ENCODE results near the gene LINC00305. TPM values are rescaled to one million over a fixed set of nuclear protein-coding genes. Genes with fewer than 3 reads are reported as not detected.
A peak's percentile ranks its signal among the peaks of the same experiment; 100 is the strongest.

The LINC00305 gene
- total RNA-seq, 1 experiment from 2014 or later, result 5.1 TPM

- Histone ChIP-seq H4K20me1 (ENCODE audit: insufficient read depth, low read depth, low read length) (no peaks in the 10 kb centered on the region), H3K4me3 (ENCODE audit: low read length) (no peak overlapping the region), H3K79me2 (ENCODE audit: low read length) (no peaks in the 10 kb centered on the region), H3K4me1 (ENCODE audit: low read length) (peaks cover 10% of the 10 kb centered on the region), H3K27me3 (ENCODE audit: low read length) (no peaks in the 10 kb centered on the region), H3K4me2 (ENCODE audit: low read depth, low read length, poor library complexity, severe bottlenecking) (no peak overlapping the region), H3K9me3 (ENCODE audit: low read length) (no peaks in the 10 kb centered on the region), H3K27ac (ENCODE audit: low read length) (no peak overlapping the region), H3K9ac (ENCODE audit: low read length) (no peak overlapping the region), H3K36me3 (ENCODE audit: insufficient read depth, low read length) (no peaks in the 10 kb centered on the region), H2AFZ (ENCODE audit: low read length) (no peak overlapping the region), H3K9me2 (replicated peaks; ENCODE audit: insufficient read depth, low read length) (no peaks in the 10 kb centered on the region)
- no peak for DNase-seq
These were observed 36.9 kb downstream of the LINC00305 start for GRCh38 chr18:64111950-64112349.

GRCh38 chr18:64110692-64111480, 38.0 kb downstream of the LINC00305 start:
- no peak overlapping the region for H3K4me2 ChIP-seq (ENCODE audit: low read depth, low read length, poor library complexity, severe bottlenecking)
- H3K36me3 ChIP-seq (ENCODE audit: insufficient read depth, low read length), result no peaks in the 10 kb centered on the region
- H3K9me3 ChIP-seq (ENCODE audit: low read length), result no peaks in the 10 kb centered on the region
- no peaks in the 10 kb centered on the region for H3K9me2 ChIP-seq (replicated peaks; ENCODE audit: insufficient read depth, low read length)
- no peak overlapping the region for H3K27ac ChIP-seq (ENCODE audit: low read length)
- H4K20me1 ChIP-seq (ENCODE audit: insufficient read depth, low read depth, low read length), result no peaks in the 10 kb centered on the region
- H3K9ac ChIP-seq (ENCODE audit: low read length), result no peak overlapping the region
- peaks cover 7% of the 10 kb centered on the region for H3K4me1 ChIP-seq (ENCODE audit: low read length)
- DNase-seq, result no peak
- 0 out of 2 replicates have a peak overlapping the region, but pooled peaks have one; percentile 8 for H2AFZ ChIP-seq (ENCODE audit: low read length)
- H3K27me3 ChIP-seq (ENCODE audit: low read length), result no peaks in the 10 kb centered on the region
- no peaks in the 10 kb centered on the region for H3K79me2 ChIP-seq (ENCODE audit: low read length)
- no peak overlapping the region for H3K4me3 ChIP-seq (ENCODE audit: low read length)

- no peaks in the 10 kb centered on the region for H3K27me3 ChIP-seq (ENCODE audit: low read length)
- no peak overlapping the region for H3K4me3 ChIP-seq (ENCODE audit: low read length)
- no peak for DNase-seq
- H3K4me2 ChIP-seq (ENCODE audit: low read depth, low read length, poor library complexity, severe bottlenecking), result no peak overlapping the region
- no peaks in the 10 kb centered on the region for H3K9me2 ChIP-seq (replicated peaks; ENCODE audit: insufficient read depth, low read length)
- no peak overlapping the region for H2AFZ ChIP-seq (ENCODE audit: low read length)
- H3K4me1 ChIP-seq (ENCODE audit: low read length), result peaks cover 35% of the 10 kb centered on the region
- H3K9me3 ChIP-seq (ENCODE audit: low read length), result no peaks in the 10 kb centered on the region
- H3K27ac ChIP-seq (ENCODE audit: low read length), result no peak overlapping the region
- no peaks in the 10 kb centered on the region for H4K20me1 ChIP-seq (ENCODE audit: insufficient read depth, low read depth, low read length)
- H3K79me2 ChIP-seq (ENCODE audit: low read length), result no peaks in the 10 kb centered on the region
- no peaks in the 10 kb centered on the region for H3K36me3 ChIP-seq (ENCODE audit: insufficient read depth, low read length)
- no peak overlapping the region for H3K9ac ChIP-seq (ENCODE audit: low read length)
These were observed 44.9 kb downstream of the LINC00305 start for GRCh38 chr18:64103986-64104385.

GRCh38 chr18:64100116-64100922, 48.6 kb downstream of the LINC00305 start:
- no peaks in the 10 kb centered on the region for H3K27me3 ChIP-seq (ENCODE audit: low read length)
- H3K27ac ChIP-seq (ENCODE audit: low read length), result peak overlapping the region; percentile 93
- H3K4me3 ChIP-seq (ENCODE audit: low read length), result peak overlapping the region; percentile 58
- peak overlapping the region; percentile 43 for H3K9ac ChIP-seq (ENCODE audit: low read length)
- H3K4me1 ChIP-seq (ENCODE audit: low read length), result peaks cover 45% of the 10 kb centered on the region
- no peaks in the 10 kb centered on the region for H3K9me2 ChIP-seq (replicated peaks; ENCODE audit: insufficient read depth, low read length)
- H3K4me2 ChIP-seq (ENCODE audit: low read depth, low read length, poor library complexity, severe bottlenecking), result peak overlapping the region; percentile 78
- peak; percentile 94 for DNase-seq
- no peaks in the 10 kb centered on the region for H3K9me3 ChIP-seq (ENCODE audit: low read length)
- H4K20me1 ChIP-seq (ENCODE audit: insufficient read depth, low read depth, low read length), result no peaks in the 10 kb centered on the region
- peak overlapping the region; percentile 22; the same call in 1 of the 2 replicates for H2AFZ ChIP-seq (ENCODE audit: low read length)
- no peaks in the 10 kb centered on the region for H3K36me3 ChIP-seq (ENCODE audit: insufficient read depth, low read length)
- H3K79me2 ChIP-seq (ENCODE audit: low read length), result no peaks in the 10 kb centered on the region

GRCh38 chr18:64099244-64099643, 49.6 kb downstream of the LINC00305 start:
- peak overlapping the region; percentile 46 for H2AFZ ChIP-seq (ENCODE audit: low read length)
- H3K9me2 ChIP-seq (replicated peaks; ENCODE audit: insufficient read depth, low read length), result no peaks in the 10 kb centered on the region
- H3K79me2 ChIP-seq (ENCODE audit: low read length), result no peaks in the 10 kb centered on the region
- H3K9ac ChIP-seq (ENCODE audit: low read length), result peak overlapping the region; percentile 43
- H3K9me3 ChIP-seq (ENCODE audit: low read length), result no peaks in the 10 kb centered on the region
- H4K20me1 ChIP-seq (ENCODE audit: insufficient read depth, low read depth, low read length), result no peaks in the 10 kb centered on the region
- no peaks in the 10 kb centered on the region for H3K27me3 ChIP-seq (ENCODE audit: low read length)
- H3K4me3 ChIP-seq (ENCODE audit: low read length), result peak overlapping the region; percentile 58
- DNase-seq, result no peak
- H3K36me3 ChIP-seq (ENCODE audit: insufficient read depth, low read length), result no peaks in the 10 kb centered on the region
- H3K4me2 ChIP-seq (ENCODE audit: low read depth, low read length, poor library complexity, severe bottlenecking), result peak overlapping the region; percentile 78
- H3K27ac ChIP-seq (ENCODE audit: low read length), result peak overlapping the region; percentile 93
- peaks cover 45% of the 10 kb centered on the region for H3K4me1 ChIP-seq (ENCODE audit: low read length)

GRCh38 chr18:64097497-64097896, 51.4 kb downstream of the LINC00305 start:
- no peaks in the 10 kb centered on the region for H4K20me1 ChIP-seq (ENCODE audit: insufficient read depth, low read depth, low read length)
- H3K9me3 ChIP-seq (ENCODE audit: low read length), result no peaks in the 10 kb centered on the region
- no peak overlapping the region for H3K27ac ChIP-seq (ENCODE audit: low read length)
- H3K36me3 ChIP-seq (ENCODE audit: insufficient read depth, low read length), result no peaks in the 10 kb centered on the region
- no peaks in the 10 kb centered on the region for H3K9me2 ChIP-seq (replicated peaks; ENCODE audit: insufficient read depth, low read length)
- H3K79me2 ChIP-seq (ENCODE audit: low read length), result no peaks in the 10 kb centered on the region
- H3K9ac ChIP-seq (ENCODE audit: low read length), result no peak overlapping the region
- H3K4me1 ChIP-seq (ENCODE audit: low read length), result peaks cover 42% of the 10 kb centered on the region
- no peak overlapping the region for H2AFZ ChIP-seq (ENCODE audit: low read length)
- no peak overlapping the region for H3K4me3 ChIP-seq (ENCODE audit: low read length)
- peak; percentile 69 for DNase-seq
- no peaks in the 10 kb centered on the region for H3K27me3 ChIP-seq (ENCODE audit: low read length)
- peak overlapping the region; percentile 78 for H3K4me2 ChIP-seq (ENCODE audit: low read depth, low read length, poor library complexity, severe bottlenecking)

GRCh38 chr18:64095056-64095455, 53.8 kb downstream of the LINC00305 start:
- no peak overlapping the region for H3K9ac ChIP-seq (ENCODE audit: low read length)
- H3K27ac ChIP-seq (ENCODE audit: low read length), result no peak overlapping the region
- H3K9me3 ChIP-seq (ENCODE audit: low read length), result no peaks in the 10 kb centered on the region
- H3K27me3 ChIP-seq (ENCODE audit: low read length), result no peaks in the 10 kb centered on the region
- DNase-seq, result no peak
- H3K36me3 ChIP-seq (ENCODE audit: insufficient read depth, low read length), result no peaks in the 10 kb centered on the region
- no peaks in the 10 kb centered on the region for H3K9me2 ChIP-seq (replicated peaks; ENCODE audit: insufficient read depth, low read length)
- no peak overlapping the region for H3K4me2 ChIP-seq (ENCODE audit: low read depth, low read length, poor library complexity, severe bottlenecking)
- no peaks in the 10 kb centered on the region for H4K20me1 ChIP-seq (ENCODE audit: insufficient read depth, low read depth, low read length)
- no peak overlapping the region for H3K4me3 ChIP-seq (ENCODE audit: low read length)
- peaks cover 25% of the 10 kb centered on the region for H3K4me1 ChIP-seq (ENCODE audit: low read length)
- no peaks in the 10 kb centered on the region for H3K79me2 ChIP-seq (ENCODE audit: low read length)
- no peak overlapping the region for H2AFZ ChIP-seq (ENCODE audit: low read length)

GRCh38 chr18:64094210-64094609, 54.7 kb downstream of the LINC00305 start:
- Histone ChIP-seq H3K36me3 (ENCODE audit: insufficient read depth, low read length) (no peaks in the 10 kb centered on the region), H3K9me3 (ENCODE audit: low read length) (no peaks in the 10 kb centered on the region), H3K79me2 (ENCODE audit: low read length) (no peaks in the 10 kb centered on the region), H3K4me1 (ENCODE audit: low read length) (peaks cover 17% of the 10 kb centered on the region), H3K9me2 (replicated peaks; ENCODE audit: insufficient read depth, low read length) (no peaks in the 10 kb centered on the region), H3K4me3 (ENCODE audit: low read length) (no peak overlapping the region), H3K27me3 (ENCODE audit: low read length) (no peaks in the 10 kb centered on the region), H4K20me1 (ENCODE audit: insufficient read depth, low read depth, low read length) (no peaks in the 10 kb centered on the region), H3K4me2 (ENCODE audit: low read depth, low read length, poor library complexity, severe bottlenecking) (no peak overlapping the region), H3K9ac (ENCODE audit: low read length) (no peak overlapping the region), H2AFZ (ENCODE audit: low read length) (no peak overlapping the region), H3K27ac (ENCODE audit: low read length) (no peak overlapping the region)
- no peak for DNase-seq

Measured in Karpas-422 (cell line).